GM19238 (cell line): ENCODE data around the gene LRRC7.
"Not testable (repeated sequence)": the region's sequence is repeated elsewhere in the genome, so short reads cannot be mapped to it uniquely, and the experiment has no call there.

Experiments used
- DNase-seq: peaks from one replicate; pipeline ENCODE4 v3.0.0; 2011; ENCODE audit warnings: low spot score; ENCODE audit not compliant: insufficient read length

The LRRC7 gene

GRCh38 chr1:69947837-69948236 lies 380.1 kb downstream of the LRRC7 start:
- no peak for DNase-seq

GRCh38 chr1:69952676-69953075 lies 385.0 kb downstream of the LRRC7 start:
- no peak for DNase-seq

DNA sequence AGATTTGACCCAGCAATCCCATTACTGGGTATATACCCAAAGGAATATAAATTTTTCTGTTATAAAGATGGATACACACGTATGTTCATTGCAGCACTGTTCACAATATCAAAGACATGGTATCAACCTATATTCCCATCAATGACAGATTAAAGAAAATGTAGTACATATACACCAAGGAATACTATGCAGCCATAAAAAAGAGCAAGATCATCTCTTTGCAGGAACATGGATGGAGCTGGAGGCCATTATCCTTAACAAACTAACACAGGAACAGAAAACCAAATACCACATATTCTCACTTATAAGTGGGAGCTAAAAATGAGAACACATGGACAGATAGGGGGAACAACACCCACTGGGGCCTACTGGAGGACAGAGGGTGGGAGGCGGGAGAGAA lies 394.7 kb downstream of the LRRC7 start:
- not testable (repeated sequence) for DNase-seq

- DNase-seq = no peak
Measured at GRCh38 chr1:69967245-69967766, 399.6 kb downstream of the LRRC7 start.

DNA sequence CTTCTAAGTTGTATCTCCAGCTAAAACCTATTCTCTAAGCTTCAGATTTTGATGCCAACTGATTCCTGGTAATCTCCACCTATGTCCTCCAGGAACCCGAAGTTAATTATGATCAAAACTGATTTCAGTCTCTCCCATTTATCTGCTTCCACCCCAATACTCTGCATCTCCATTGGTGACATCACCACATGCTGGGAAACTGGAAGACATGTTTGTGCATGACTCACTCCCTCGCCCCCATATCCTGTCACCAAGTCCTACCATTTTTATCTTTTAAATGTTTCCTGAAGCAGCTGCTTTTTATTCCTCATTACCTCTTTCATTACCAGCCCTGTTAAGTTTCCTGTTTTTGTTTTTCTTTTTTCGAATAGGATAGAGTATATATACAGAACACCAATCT lies 409.2 kb downstream of the LRRC7 start:
- DNase-seq = no peak

DNA sequence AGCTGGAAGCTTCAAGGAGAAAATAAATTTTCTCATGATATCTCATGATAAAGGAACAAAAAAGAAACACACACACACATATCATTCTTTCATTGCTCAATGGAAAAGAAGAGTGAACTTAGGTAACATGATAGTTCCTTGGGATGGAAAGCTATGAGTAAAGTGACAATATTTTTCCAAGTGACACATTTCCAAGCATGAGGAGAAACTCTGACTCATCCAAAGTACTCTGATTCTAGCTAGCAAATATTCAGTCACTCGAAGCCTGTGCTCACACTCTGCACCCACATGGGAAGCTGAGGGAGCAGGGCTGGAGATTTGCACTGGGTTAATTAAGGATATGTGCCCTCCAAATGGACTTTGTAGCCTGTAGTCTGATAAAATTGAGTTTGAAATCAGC lies 415.3 kb downstream of the LRRC7 start:
- DNase-seq = no peak

DNA sequence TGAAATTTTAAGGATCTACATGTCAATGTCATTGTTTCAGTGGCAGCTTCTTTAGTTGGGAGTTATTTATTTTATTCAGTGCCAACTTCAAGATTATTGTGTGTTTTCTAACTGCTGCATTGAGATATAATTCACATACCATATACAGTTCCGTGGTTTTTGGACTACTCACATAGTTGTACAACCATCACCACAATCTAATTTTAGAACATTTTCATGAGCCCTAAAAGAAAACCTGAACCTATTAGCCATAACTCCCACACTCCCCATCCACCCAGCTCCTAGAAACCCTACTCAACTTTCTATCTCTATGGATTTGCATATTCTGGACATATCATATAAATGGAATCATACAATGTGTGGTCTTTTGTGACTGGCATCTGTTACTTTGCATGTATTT lies 417.7 kb downstream of the LRRC7 start:
- DNase-seq = no peak

DNA sequence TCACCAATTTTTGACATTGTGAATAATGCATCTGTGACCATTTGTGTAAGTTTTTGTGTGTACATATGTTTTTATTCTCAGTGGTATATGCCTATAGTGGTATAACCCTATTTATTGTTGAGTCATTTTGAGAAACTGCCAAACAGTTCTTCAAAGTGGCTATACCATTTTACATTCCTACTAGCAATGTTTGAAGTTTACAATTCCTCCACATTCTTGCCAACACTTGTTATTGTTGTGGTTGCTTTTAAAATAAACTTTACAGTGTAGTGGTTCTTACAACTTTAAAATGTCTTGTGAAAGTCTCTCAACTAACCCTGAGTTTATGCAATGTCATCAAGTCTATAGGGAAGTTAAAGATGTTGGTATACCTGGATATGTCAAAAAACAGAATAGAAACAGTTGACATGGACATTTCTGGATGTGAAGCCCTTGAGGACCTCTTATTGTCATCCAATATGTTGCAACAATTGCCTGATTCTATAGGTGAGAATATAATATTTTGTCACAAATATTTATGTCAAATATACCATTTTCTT lies 418.2 kb downstream of the LRRC7 start:
- DNase-seq = no peak

- DNase-seq = no peak
Measured at GRCh38 chr1:69987881-69988280, 420.2 kb downstream of the LRRC7 start.

GRCh38 chr1:69991644-69992043 lies 423.9 kb downstream of the LRRC7 start:
- DNase-seq = no peak

- no peak for DNase-seq
Measured at GRCh38 chr1:69992594-69992993, 424.9 kb downstream of the LRRC7 start.

DNA sequence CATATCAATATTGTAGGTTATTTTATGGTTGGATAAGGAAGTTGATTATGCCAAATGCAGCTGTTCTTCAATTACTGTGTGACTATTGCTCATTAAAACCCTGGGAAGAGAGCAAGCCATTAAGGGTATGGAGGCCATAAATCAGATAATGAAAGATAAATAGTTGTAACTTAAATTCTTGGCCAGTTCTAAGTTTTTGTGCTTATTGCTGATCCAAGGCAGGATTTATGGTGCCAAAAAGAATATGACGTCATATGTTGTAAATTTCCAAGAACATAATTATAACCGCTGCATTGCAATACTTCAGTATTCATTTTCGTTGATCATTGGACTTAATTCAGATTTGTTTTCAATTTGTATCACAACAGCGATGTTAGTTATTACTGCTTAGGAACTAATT lies 426.1 kb downstream of the LRRC7 start:
- no peak for DNase-seq

GRCh38 chr1:69994241-69994640 lies 426.5 kb downstream of the LRRC7 start:
- DNase-seq = no peak

DNA sequence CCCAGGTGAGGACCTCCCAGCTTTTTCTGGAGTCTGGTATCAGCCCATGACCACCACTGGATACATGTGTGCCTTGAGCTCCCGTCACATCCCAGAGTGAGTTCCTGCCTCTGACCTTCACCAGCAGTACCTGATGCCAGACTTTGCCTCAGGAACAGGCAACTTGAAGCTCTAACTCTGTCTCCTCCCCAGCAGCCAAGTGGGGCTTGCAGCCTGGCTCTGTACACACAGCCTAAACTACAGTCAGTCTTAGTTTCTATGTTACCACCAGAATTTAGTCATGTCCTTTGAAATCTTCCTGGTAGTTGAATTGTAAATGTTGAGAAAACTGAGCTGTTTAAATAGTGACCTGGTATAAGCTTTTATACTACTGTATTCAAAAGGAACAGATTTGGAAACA lies 431.1 kb downstream of the LRRC7 start:
- DNase-seq = no peak

DNA sequence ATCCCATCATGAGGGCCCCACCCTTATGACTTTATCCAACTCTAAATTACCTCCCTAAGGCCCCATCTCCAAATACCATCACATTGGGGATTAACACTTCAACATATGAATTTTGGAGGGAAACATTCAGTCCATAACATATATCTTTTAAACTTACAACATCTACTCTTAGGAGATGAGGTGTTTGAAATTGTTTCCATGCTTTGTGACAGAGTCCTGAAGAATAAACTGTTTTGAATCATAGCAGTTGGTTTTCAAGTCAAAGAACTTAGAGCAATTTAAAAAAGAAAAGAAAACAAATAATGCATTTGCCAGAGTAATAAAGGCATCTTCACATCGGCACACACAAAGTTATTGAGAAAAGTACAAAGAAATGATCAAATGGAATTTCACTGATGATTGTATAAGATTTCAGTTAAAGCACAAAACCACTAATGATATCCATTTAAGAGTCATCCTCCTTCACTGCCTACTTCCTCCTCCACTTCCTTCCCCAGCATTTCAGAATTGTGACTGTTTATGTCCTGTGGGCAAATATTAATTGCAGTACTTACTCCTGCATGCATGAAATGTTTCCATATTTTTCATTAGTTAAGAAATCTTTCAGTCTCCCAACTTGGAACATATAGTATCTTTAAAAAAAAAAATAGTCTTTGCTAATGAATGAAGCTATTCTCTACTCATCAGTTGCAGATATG lies 435.6 kb downstream of the LRRC7 start:
- DNase-seq = no peak

- no peak for DNase-seq
Measured at GRCh38 chr1:70005386-70006034, 437.8 kb downstream of the LRRC7 start.

GRCh38 chr1:70008660-70009059 lies 440.9 kb downstream of the LRRC7 start:
- no peak for DNase-seq

DNA sequence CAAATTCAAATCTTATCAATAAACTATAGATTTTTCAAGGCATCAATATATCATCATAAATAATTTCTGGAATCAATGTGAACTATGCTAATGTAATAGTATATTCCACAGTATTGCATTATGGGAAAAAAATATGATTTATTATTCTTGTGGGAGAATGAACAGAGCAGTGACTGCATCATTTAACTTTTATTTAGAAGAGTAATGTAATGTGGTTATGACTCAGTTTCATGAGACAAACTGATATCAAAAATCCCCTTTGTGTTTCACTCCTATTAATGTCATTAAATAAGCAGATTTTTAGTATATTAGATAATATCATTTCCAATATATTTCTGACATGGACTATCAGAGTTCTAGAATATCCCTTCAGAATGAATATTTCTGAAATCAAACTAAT lies 450.0 kb downstream of the LRRC7 start:
- DNase-seq = no peak

- no peak for DNase-seq
Measured at GRCh38 chr1:70024272-70024671, 456.6 kb downstream of the LRRC7 start.

- no peak for DNase-seq
Measured at GRCh38 chr1:70025052-70025451, 457.3 kb downstream of the LRRC7 start.

DNA sequence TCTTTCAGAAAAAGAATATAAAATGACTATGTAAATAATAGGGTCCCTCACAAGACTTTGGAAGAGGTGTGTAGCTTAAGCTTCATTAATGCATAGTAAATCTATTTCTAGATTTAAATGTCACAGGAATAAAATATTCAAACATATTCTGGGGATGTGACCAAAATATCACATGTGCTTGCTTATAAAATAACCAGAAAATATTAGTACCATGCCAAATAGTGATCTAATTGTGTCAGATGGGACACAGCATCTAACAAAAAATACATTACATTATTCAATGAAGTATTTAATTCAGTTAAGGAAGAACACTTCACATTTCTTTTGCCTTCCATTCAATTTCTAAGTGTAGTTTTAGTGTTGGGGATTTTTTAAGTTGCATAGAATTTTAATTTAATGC lies 458.1 kb downstream of the LRRC7 start:
- DNase-seq = no peak

DNA sequence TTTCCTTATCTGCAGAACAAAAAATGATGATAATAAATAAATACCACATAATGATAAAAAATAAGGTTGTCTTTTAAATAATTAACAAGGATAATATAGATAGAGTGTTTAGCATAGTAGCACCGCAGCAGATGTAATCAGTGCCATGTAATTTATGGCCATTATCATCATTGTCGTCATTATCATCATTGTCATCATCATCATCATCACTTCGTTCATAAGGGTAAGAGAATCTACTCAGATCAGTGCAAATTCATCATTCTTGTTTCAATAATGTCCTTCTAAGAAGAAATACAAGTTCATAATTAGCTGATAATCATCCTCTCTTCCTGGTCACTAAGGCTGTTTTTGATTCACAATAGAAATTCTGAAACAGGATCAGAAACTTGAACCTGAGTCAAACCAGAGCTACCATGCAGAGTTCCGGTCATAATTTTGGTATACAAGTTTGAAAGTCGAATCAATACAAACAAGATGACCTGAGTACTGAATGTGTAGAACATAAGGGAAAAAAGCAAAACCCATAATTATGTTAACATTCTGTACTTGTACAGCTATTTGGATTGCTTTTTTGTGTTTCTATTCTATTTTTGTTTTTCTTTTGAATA lies 465.6 kb downstream of the LRRC7 start:
- DNase-seq = no peak
